Measurements from ENCODE around the gene FNDC10.

The FNDC10 gene

DNA sequence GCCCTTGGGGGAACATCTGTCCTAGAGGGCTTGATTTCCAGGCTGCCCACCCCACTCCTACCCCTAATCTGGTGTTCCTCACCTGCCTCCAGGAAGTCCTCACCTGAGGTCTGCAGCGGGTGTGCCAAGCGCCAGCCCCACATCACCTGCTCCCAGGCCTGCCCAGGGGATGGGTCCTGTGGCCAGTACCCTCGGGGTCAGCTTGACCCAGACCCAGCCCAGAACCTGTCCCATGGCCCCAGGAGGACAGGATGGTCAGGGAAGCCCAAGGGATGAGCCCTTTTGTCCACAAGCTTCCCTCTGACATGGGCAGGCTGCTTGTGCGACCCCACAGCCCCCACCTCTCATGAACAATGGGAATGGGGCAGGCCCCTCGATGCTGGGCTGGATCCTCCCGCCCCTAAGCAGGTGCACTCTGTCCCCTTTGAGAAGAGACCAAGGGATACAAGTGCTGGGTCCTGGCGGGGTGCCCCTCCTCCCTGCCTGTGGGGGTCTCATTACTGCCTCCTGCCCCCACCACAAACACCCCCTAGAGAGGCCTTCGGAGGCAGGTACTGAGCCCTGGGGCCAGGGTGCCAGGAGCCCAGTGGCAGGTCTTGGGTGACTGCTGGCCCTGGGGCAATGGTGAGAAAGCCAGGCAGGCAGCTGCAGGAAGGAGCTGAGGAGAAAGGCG lies 18.6 kb upstream of the FNDC10 start:
- TF ChIP-seq, protein P1, sequence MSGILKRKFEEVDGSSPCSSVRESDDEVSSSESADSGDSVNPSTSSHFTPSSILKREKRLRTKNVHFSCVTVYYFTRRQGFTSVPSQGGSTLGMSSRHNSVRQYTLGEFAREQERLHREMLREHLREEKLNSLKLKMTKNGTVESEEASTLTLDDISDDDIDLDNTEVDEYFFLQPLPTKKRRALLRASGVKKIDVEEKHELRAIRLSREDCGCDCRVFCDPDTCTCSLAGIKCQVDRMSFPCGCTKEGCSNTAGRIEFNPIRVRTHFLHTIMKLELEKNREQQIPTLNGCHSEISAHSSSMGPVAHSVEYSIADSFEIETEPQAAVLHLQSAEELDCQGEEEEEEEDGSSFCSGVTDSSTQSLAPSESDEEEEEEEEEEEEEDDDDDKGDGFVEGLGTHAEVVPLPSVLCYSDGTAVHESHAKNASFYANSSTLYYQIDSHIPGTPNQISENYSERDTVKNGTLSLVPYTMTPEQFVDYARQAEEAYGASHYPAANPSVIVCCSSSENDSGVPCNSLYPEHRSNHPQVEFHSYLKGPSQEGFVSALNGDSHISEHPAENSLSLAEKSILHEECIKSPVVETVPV (CRISPR knock-in tag; IDR thresholded peaks at IDR 0.05), result no peak
- TF ChIP-seq ISL1 (CRISPR knock-in tag; IDR thresholded peaks at IDR 0.05) (no peak), BACH2 (CRISPR knock-in tag; IDR thresholded peaks at IDR 0.05; ENCODE audit: borderline replicate concordance) (no peak), ZC3H10 (CRISPR knock-in tag; IDR thresholded peaks at IDR 0.05) (no peak), ESRRG (CRISPR knock-in tag; IDR thresholded peaks at IDR 0.05) (no peak), ZNF8 (CRISPR knock-in tag; IDR thresholded peaks at IDR 0.05) (no peak), SNAI2 (CRISPR knock-in tag; IDR thresholded peaks at IDR 0.05) (no peak), TOX (CRISPR knock-in tag; IDR thresholded peaks at IDR 0.05; ENCODE audit: borderline replicate concordance) (no peak), ZNF565 (CRISPR knock-in tag; conservative IDR thresholded peaks at IDR 0.05; ENCODE audit: low read depth) (no peak), OSR1 (CRISPR knock-in tag; IDR thresholded peaks at IDR 0.05) (no peak), ZNF70 (CRISPR knock-in tag; IDR thresholded peaks at IDR 0.05) (no peak), TCF4 (CRISPR knock-in tag; IDR thresholded peaks at IDR 0.05; ENCODE audit: borderline replicate concordance) (no peak), ZFP30 (CRISPR knock-in tag; IDR thresholded peaks at IDR 0.05) (no peak), ZFP3 (CRISPR knock-in tag; IDR thresholded peaks at IDR 0.05) (no peak)
- TF ChIP-seq, protein P2, sequence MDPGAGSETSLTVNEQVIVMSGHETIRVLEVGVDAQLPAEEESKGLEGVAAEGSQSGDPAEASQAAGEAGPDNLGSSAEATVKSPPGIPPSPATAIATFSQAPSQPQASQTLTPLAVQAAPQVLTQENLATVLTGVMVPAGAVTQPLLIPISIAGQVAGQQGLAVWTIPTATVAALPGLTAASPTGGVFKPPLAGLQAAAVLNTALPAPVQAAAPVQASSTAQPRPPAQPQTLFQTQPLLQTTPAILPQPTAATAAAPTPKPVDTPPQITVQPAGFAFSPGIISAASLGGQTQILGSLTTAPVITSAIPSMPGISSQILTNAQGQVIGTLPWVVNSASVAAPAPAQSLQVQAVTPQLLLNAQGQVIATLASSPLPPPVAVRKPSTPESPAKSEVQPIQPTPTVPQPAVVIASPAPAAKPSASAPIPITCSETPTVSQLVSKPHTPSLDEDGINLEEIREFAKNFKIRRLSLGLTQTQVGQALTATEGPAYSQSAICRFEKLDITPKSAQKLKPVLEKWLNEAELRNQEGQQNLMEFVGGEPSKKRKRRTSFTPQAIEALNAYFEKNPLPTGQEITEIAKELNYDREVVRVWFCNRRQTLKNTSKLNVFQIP (CRISPR knock-in tag; IDR thresholded peaks at IDR 0.05; ENCODE audit: borderline replicate concordance, low read depth), result no peak
- ATAC-seq, result no peak

DNA sequence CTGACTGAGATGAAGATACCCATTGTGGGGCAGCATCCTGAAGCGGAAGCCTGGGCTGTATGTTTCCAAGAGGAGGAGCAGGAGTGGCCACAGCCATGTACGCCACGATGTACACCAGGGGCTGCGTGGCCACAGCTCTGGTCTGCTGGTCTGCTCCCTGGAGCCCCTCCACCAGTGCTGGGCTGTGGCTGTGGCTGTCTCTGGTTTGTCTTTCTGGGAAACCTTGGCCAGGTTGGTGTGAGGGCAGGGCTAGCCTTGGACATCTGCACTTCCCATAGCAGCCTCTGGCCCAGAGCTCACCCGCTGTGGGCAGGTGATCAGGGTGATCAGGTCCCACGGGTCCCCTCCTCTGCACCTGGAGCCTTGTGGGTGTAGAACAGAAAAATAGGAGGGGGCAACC lies 18.0 kb upstream of the FNDC10 start:
- no peak for ATAC-seq
- no peak for TF ChIP-seq TOX (CRISPR knock-in tag; IDR thresholded peaks at IDR 0.05; ENCODE audit: borderline replicate concordance)

DNA sequence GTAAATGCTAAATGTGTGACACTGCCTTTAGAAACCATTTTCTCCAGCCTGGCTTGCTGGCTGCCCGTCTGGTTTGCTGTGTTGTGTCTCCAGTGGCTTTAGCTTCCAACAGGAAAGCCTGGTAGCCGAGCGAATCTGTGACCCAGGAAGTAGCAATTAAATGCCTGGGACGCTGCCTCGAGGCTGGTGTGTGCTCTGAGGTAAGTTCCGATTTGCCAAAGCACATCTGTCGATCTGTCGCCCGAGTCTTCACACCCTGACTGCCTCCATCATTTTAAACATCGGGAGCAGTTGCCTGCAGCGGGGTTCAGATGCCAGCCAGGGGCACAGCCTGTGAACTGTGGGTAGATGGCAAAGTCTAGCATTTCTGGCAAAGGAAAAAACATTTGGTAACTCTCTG lies 17.6 kb upstream of the FNDC10 start:
- ATAC-seq, result no peak
- TF ChIP-seq ARNTL (CRISPR knock-in tag; IDR thresholded peaks at IDR 0.05; ENCODE audit: borderline replicate concordance, low read depth) (no peak), ESRRG (CRISPR knock-in tag; IDR thresholded peaks at IDR 0.05) (no peak), CSDC2 (CRISPR knock-in tag; IDR thresholded peaks at IDR 0.05) (no peak), GLIS3 (CRISPR knock-in tag; IDR thresholded peaks at IDR 0.05) (no peak), ZNF8 (CRISPR knock-in tag; IDR thresholded peaks at IDR 0.05) (no peak), TOX (CRISPR knock-in tag; IDR thresholded peaks at IDR 0.05; ENCODE audit: borderline replicate concordance) (no peak), ISL1 (CRISPR knock-in tag; IDR thresholded peaks at IDR 0.05) (no peak), ZNF565 (CRISPR knock-in tag; conservative IDR thresholded peaks at IDR 0.05; ENCODE audit: low read depth) (no peak), BACH2 (CRISPR knock-in tag; IDR thresholded peaks at IDR 0.05; ENCODE audit: borderline replicate concordance) (no peak), RARB (CRISPR knock-in tag; IDR thresholded peaks at IDR 0.05) (no peak), PPARA (CRISPR knock-in tag; IDR thresholded peaks at IDR 0.05; ENCODE audit: borderline replicate concordance) (no peak)
- TF ChIP-seq, protein P1 (CRISPR knock-in tag; IDR thresholded peaks at IDR 0.05), result no peak
- TF ChIP-seq, protein P3, sequence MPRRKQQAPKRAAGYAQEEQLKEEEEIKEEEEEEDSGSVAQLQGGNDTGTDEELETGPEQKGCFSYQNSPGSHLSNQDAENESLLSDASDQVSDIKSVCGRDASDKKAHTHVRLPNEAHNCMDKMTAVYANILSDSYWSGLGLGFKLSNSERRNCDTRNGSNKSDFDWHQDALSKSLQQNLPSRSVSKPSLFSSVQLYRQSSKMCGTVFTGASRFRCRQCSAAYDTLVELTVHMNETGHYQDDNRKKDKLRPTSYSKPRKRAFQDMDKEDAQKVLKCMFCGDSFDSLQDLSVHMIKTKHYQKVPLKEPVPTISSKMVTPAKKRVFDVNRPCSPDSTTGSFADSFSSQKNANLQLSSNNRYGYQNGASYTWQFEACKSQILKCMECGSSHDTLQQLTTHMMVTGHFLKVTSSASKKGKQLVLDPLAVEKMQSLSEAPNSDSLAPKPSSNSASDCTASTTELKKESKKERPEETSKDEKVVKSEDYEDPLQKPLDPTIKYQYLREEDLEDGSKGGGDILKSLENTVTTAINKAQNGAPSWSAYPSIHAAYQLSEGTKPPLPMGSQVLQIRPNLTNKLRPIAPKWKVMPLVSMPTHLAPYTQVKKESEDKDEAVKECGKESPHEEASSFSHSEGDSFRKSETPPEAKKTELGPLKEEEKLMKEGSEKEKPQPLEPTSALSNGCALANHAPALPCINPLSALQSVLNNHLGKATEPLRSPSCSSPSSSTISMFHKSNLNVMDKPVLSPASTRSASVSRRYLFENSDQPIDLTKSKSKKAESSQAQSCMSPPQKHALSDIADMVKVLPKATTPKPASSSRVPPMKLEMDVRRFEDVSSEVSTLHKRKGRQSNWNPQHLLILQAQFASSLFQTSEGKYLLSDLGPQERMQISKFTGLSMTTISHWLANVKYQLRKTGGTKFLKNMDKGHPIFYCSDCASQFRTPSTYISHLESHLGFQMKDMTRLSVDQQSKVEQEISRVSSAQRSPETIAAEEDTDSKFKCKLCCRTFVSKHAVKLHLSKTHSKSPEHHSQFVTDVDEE (CRISPR knock-in tag; IDR thresholded peaks at IDR 0.05), result no peak
- TF ChIP-seq, protein P4, sequence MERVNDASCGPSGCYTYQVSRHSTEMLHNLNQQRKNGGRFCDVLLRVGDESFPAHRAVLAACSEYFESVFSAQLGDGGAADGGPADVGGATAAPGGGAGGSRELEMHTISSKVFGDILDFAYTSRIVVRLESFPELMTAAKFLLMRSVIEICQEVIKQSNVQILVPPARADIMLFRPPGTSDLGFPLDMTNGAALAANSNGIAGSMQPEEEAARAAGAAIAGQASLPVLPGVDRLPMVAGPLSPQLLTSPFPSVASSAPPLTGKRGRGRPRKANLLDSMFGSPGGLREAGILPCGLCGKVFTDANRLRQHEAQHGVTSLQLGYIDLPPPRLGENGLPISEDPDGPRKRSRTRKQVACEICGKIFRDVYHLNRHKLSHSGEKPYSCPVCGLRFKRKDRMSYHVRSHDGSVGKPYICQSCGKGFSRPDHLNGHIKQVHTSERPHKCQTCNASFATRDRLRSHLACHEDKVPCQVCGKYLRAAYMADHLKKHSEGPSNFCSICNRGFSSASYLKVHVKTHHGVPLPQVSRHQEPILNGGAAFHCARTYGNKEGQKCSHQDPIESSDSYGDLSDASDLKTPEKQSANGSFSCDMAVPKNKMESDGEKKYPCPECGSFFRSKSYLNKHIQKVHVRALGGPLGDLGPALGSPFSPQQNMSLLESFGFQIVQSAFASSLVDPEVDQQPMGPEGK (CRISPR knock-in tag; IDR thresholded peaks at IDR 0.05; ENCODE audit: borderline replicate concordance), result no peak
- TF ChIP-seq, protein P5, sequence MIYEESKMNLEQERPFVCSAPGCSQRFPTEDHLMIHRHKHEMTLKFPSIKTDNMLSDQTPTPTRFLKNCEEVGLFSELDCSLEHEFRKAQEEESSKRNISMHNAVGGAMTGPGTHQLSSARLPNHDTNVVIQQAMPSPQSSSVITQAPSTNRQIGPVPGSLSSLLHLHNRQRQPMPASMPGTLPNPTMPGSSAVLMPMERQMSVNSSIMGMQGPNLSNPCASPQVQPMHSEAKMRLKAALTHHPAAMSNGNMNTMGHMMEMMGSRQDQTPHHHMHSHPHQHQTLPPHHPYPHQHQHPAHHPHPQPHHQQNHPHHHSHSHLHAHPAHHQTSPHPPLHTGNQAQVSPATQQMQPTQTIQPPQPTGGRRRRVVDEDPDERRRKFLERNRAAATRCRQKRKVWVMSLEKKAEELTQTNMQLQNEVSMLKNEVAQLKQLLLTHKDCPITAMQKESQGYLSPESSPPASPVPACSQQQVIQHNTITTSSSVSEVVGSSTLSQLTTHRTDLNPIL (CRISPR knock-in tag; IDR thresholded peaks at IDR 0.05; ENCODE audit: low read depth), result no peak
